Measurements from ENCODE around the gene CLMP. TPM values are rescaled to one million over a fixed set of nuclear protein-coding genes. Genes with fewer than 3 reads are reported as not detected.

The CLMP gene
- total RNA-seq = under 1 TPM; 0.14 to 0.15 TPM

- DNase-seq = peak; percentile 39
- Mint-ChIP-seq H3K27me3 (ENCODE audit: low read depth) (peaks cover 47% of the 10 kb centered on the region), H3K4me1 (ENCODE audit: low read depth) (peaks cover 20% of the 10 kb centered on the region), H3K9me3 (no peaks in the 10 kb centered on the region), H3K4me3 (peak within 1 kb of the TSS; percentile 66), H3K27ac (no peak within 1 kb of the TSS), H3K36me3 (ENCODE audit: low read depth) (no peaks in the 10 kb centered on the region)
- intact Hi-C loops (cut with micrococcal nuclease) = no loop called here
- CTCF ChIA-PET = interaction anchor here (0.8 to 1.0 kb wide), 3 partner anchors 52 to 282 kb away, joined by 3 read pairs; no protein-coding TSS in a partner anchor
Observed at GRCh38 chr11:123195188-123196059, at the start of gene CLMP. Gene CLMP, minus strand, starts transcription at chr11:123195248. Its CDS starts 308 bp downstream, at chr11:123194940.

DNA sequence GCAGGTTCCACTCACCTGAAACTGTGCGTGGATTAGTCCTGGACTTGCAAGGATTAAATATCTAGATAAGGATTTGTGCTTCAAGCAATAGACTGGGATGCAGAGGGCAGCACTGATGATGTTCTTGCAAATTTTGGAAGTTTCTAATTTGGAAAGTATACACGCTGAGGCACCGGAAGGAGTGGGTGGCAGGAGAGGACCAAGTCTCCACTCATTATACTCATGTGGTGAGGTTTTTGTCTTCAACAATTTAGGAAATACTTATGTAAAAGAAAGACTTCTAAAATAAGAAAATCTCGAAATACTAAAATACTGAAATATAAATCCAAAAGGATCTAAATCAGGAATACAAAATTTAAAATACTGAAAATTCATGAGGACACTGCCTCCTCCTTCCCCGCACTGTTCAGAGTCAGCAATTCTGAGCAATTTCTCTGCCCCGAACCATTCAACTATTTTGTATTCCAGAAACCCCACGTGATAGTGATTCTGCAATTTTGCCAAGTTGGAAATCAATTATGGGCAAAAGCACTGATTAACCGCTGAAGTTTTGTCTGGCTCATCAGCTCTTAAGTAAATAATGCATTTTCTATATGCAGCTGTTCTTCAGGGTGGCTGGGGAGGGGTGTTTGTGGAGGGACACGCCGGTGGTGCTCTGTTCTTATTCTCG is 47.0 kb upstream of the CLMP start:
- Mint-ChIP-seq H3K9me3 (no peaks in the 10 kb centered on the region), H3K4me1 (ENCODE audit: low read depth) (peaks cover under 1% of the 10 kb centered on the region), H3K27me3 (ENCODE audit: low read depth) (no peaks in the 10 kb centered on the region), H3K36me3 (ENCODE audit: low read depth) (no peaks in the 10 kb centered on the region), H3K4me3 (no peak overlapping the region), H3K27ac (no peak overlapping the region)
- intact Hi-C loops (cut with micrococcal nuclease) = no loop called here
- CTCF ChIA-PET = interaction anchor here (0.5 to 2.0 kb wide), 2 partner anchors 131 to 139 kb away, joined by 3 to 10 read pairs; no protein-coding TSS in a partner anchor
- DNase-seq = no peak

DNA sequence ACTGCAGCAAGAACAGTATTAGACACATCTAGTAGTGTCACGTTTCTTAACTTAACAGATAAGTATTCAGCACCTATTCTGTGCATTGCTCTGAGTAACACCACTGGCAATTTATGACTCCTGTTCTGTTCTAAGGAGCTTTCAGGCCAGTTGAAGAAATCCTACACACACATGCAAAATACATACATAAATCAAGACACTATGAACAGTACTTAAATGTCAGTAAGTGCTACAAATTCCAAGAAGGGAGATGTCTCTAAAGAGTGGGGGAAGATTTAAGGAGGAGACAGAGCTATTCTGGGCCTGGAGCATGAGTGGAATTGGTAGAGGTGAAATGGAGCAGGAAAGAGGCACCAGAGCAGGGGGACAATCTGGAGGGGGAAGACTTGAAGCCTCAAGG is 46.2 kb upstream of the CLMP start:
- Mint-ChIP-seq H3K27me3 (ENCODE audit: low read depth) (no peaks in the 10 kb centered on the region), H3K4me3 (no peak overlapping the region), H3K9me3 (no peaks in the 10 kb centered on the region), H3K36me3 (ENCODE audit: low read depth) (no peaks in the 10 kb centered on the region), H3K4me1 (ENCODE audit: low read depth) (no peaks in the 10 kb centered on the region), H3K27ac (no peak overlapping the region)
- no peak for DNase-seq
- intact Hi-C loops (cut with micrococcal nuclease) = no loop called here
- CTCF ChIA-PET = interaction anchor here (0.6 to 2.0 kb wide), 2 partner anchors 75 to 130 kb away, joined by 3 to 10 read pairs; no protein-coding TSS in a partner anchor

GRCh38 chr11:123239191-123240150 is 44.4 kb upstream of the CLMP start:
- H3K27me3 Mint-ChIP-seq (ENCODE audit: low read depth) = no peaks in the 10 kb centered on the region
- H3K36me3 Mint-ChIP-seq (ENCODE audit: low read depth) = no peaks in the 10 kb centered on the region
- intact Hi-C loops (cut with micrococcal nuclease) = no loop called here
- H3K9me3 Mint-ChIP-seq = no peaks in the 10 kb centered on the region
- CTCF ChIA-PET = interaction anchor here (0.5 to 2.0 kb wide), 5 partner anchors 55 to 472 kb away, joined by 3 to 10 read pairs (median 4); no protein-coding TSS in a partner anchor
- H3K4me3 Mint-ChIP-seq = no peak overlapping the region
- H3K27ac Mint-ChIP-seq = no peak overlapping the region
- H3K4me1 Mint-ChIP-seq (ENCODE audit: low read depth) = no peaks in the 10 kb centered on the region
- DNase-seq = no peak

DNA sequence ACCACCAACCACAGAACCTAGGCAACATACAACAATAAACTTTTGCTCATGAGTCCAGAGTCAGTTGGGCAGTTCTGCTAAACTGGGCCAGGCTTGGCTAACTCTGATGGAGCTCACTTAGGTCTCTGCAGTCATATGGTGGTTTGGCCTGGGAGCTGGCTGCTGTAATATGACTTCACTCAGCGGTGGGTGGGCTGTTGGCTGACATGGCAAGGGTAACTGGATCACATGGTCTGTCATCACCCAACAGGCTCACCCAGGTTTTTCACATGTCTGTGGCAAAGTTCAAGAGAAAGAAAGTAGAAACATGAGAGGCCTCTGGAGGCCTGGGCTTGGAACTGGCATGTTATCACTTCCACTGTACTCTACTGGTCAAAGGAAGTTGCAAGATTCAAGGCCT is 43.2 kb upstream of the CLMP start:
- peaks cover 8% of the 10 kb centered on the region for H3K4me1 Mint-ChIP-seq (ENCODE audit: low read depth)
- H3K9me3 Mint-ChIP-seq = no peaks in the 10 kb centered on the region
- CTCF ChIA-PET = interaction anchor here (0.6 to 4.2 kb wide), 4 partner anchors 9 to 128 kb away, joined by 4 to 18 read pairs (median 4); no protein-coding TSS in a partner anchor
- no peak for DNase-seq
- intact Hi-C loops (cut with micrococcal nuclease) = no loop called here
- H3K27me3 Mint-ChIP-seq (ENCODE audit: low read depth) = no peaks in the 10 kb centered on the region
- no peak overlapping the region for H3K4me3 Mint-ChIP-seq
- H3K36me3 Mint-ChIP-seq (ENCODE audit: low read depth) = no peaks in the 10 kb centered on the region
- H3K27ac Mint-ChIP-seq = no peak overlapping the region

DNA sequence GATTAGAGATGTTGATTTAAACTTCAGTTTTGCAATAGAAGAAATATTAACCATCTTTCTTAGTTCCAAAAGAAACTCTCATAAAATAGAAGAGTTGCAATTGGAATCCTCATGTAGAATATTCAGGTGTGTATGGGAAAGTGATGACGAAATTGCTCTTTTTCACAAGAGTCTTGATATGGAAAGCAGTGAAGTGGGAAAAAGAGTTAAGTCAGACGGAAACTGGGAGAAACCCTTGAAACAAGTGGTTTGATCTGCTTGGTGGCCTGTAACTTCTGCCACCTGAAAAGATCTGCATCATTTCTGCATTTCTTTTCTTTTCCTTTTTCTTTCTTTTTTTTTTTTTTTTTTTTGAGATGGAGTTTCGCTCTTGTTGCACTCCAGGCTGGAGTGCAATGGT is 41.8 kb upstream of the CLMP start:
- Mint-ChIP-seq H3K27me3 (ENCODE audit: low read depth) (no peaks in the 10 kb centered on the region), H3K4me3 (no peak overlapping the region), H3K36me3 (ENCODE audit: low read depth) (no peaks in the 10 kb centered on the region), H3K4me1 (ENCODE audit: low read depth) (peaks cover 14% of the 10 kb centered on the region), H3K27ac (no peak overlapping the region), H3K9me3 (no peaks in the 10 kb centered on the region)
- CTCF ChIA-PET = interaction anchor here (2.2 to 4.2 kb wide), 2 partner anchors 10 to 126 kb away, joined by 5 to 18 read pairs; no protein-coding TSS in a partner anchor
- intact Hi-C loops (cut with micrococcal nuclease) = no loop called here
- no peak for DNase-seq

DNA sequence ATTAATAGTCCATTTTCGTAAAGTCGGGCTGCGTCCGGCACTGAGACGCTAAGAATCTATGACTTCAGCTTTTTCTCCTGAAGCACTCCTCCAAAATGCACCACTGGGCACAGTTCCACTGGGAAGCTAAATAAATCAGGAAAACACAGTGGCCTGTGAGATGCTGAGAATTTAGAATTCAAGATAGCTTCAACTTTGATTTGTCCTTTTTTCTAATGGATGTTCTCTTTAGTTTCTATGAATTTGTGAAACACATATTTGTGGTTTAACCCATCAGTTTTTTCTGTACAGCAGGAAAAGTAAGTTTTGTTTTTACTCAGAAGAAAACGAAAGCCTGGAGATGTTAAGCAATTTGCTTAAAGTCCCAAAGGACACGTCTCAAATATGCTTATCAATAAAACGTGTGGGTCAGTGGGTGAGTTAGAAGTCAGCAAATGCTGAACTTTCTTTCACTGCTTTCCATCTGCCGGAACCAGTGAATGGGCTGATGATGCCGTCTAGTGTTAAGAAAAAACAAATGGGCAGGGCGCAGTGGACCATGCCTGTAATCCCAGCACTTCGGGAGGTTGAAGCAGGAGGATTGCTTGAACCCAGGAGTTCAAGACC is 40.7 kb upstream of the CLMP start:
- CTCF ChIA-PET = interaction anchor here (0.7 to 4.2 kb wide), 3 partner anchors 9 to 124 kb away, joined by 3 to 18 read pairs (median 7); no protein-coding TSS in a partner anchor
- no peaks in the 10 kb centered on the region for H3K9me3 Mint-ChIP-seq
- intact Hi-C loops (cut with micrococcal nuclease) = no loop called here
- DNase-seq = no peak
- no peaks in the 10 kb centered on the region for H3K36me3 Mint-ChIP-seq (ENCODE audit: low read depth)
- H3K27ac Mint-ChIP-seq = no peak overlapping the region
- peaks cover 14% of the 10 kb centered on the region for H3K4me1 Mint-ChIP-seq (ENCODE audit: low read depth)
- H3K27me3 Mint-ChIP-seq (ENCODE audit: low read depth) = no peaks in the 10 kb centered on the region
- H3K4me3 Mint-ChIP-seq = no peak overlapping the region

GRCh38 chr11:123235117-123235655 is 40.1 kb upstream of the CLMP start:
- CTCF ChIA-PET = interaction anchor here (0.6 to 4.2 kb wide), 4 partner anchors 8 to 124 kb away, joined by 3 to 18 read pairs (median 5); no protein-coding TSS in a partner anchor
- Mint-ChIP-seq H3K27ac (no peak overlapping the region), H3K36me3 (ENCODE audit: low read depth) (no peaks in the 10 kb centered on the region), H3K9me3 (no peaks in the 10 kb centered on the region), H3K4me3 (no peak overlapping the region), H3K27me3 (ENCODE audit: low read depth) (no peaks in the 10 kb centered on the region), H3K4me1 (ENCODE audit: low read depth) (peaks cover 14% of the 10 kb centered on the region)
- intact Hi-C loops (cut with micrococcal nuclease) = no loop called here
- DNase-seq = peak; percentile 38

- CTCF ChIA-PET = interaction anchor here (1.0 to 2.1 kb wide), 5 partner anchors 13 to 125 kb away, joined by 3 to 14 read pairs (median 4); no protein-coding TSS in a partner anchor
- Mint-ChIP-seq H3K27me3 (ENCODE audit: low read depth) (no peaks in the 10 kb centered on the region), H3K4me1 (ENCODE audit: low read depth) (peaks cover 14% of the 10 kb centered on the region), H3K27ac (no peak overlapping the region), H3K4me3 (no peak overlapping the region), H3K9me3 (no peaks in the 10 kb centered on the region), H3K36me3 (ENCODE audit: low read depth) (no peaks in the 10 kb centered on the region)
- intact Hi-C loops (cut with micrococcal nuclease) = no loop called here
- no peak for DNase-seq
Observed at GRCh38 chr11:123233975-123234334, 38.9 kb upstream of the CLMP start.

DNA sequence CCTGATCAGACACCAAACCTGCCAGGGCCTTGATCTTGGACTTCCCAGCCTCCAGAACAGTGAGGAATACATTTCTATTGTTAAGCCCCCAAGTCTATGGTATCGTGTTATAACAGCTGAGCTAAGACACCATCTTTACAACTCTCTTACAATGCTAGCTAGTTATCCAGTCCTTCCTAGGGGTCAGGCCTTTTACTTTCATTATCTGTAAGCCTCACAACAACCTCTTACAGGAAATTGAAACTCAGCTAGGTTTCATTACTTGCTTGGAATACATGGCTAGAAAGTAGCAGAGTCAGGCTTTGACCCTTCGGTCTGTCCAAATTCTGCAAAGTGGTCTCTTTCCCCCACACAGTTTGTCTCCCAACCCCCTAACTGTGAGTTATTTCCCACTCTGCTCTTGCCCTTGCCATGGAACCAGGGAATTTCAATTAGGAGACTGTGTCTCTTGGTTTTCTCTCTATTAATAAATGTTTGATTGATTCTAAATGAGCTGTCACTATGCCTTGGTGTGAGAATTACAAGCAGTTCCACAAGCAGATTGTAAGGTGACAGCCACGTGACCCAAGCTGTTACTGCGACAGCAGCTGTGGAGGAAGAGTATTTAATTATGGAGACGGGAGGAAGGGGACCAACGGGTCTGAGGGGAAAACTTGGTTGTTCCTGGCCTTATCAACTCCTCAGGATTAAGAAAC is 38.4 kb upstream of the CLMP start:
- Mint-ChIP-seq H3K27ac (no peak overlapping the region), H3K9me3 (no peaks in the 10 kb centered on the region), H3K4me1 (ENCODE audit: low read depth) (peaks cover 14% of the 10 kb centered on the region), H3K36me3 (ENCODE audit: low read depth) (no peaks in the 10 kb centered on the region), H3K27me3 (ENCODE audit: low read depth) (no peaks in the 10 kb centered on the region), H3K4me3 (no peak overlapping the region)
- DNase-seq = no peak
- intact Hi-C loops (cut with micrococcal nuclease) = no loop called here
- CTCF ChIA-PET = interaction anchor here (0.7 to 2.1 kb wide), 5 partner anchors 13 to 124 kb away, joined by 3 to 14 read pairs (median 4); no protein-coding TSS in a partner anchor

All from activated naive CD4-positive, alpha-beta T cell treated with anti-CD3 and anti-CD28 coated beads for 36 hours (primary cell).